ENCODE results near the gene KLF1. TPM values are rescaled to one million over a fixed set of nuclear protein-coding genes. Genes with fewer than 3 reads are reported as not detected.
"Not testable (repeated sequence)": the region's sequence is repeated elsewhere in the genome, so short reads cannot be mapped to it uniquely, and the experiment has no call there.

KLF1 gene
- total and polyA plus RNA-seq, 2 of the 8 experiments (the other 6 are each of a cell fraction or from before 2014, with no cell fraction given) = 0.84 to 0.91 TPM

- TF ChIP-seq ATF3 (IDR thresholded peaks at IDR 0.05; ENCODE audit: insufficient read depth, low read depth, low read length) = peak; percentile 46; the same call in 1 of the 2 replicates
- peak; percentile 3; the same call in 1 of the 2 replicates for TF ChIP-seq TEAD4 (IDR thresholded peaks at IDR 0.05; ENCODE audit: low read depth, low read length)
- peak; percentile 31; the same call in 1 of the 2 replicates for TF ChIP-seq GABPA (IDR thresholded peaks at IDR 0.05; ENCODE audit: borderline replicate concordance, insufficient read depth, low read length)
- TF ChIP-seq EGR1 (IDR thresholded peaks at IDR 0.05; ENCODE audit: borderline replicate concordance, low read depth, low read length) = no peak
Observed at GRCh38 chr19:12847159-12848139, 39.6 kb downstream of the KLF1 start (continued).

DNA sequence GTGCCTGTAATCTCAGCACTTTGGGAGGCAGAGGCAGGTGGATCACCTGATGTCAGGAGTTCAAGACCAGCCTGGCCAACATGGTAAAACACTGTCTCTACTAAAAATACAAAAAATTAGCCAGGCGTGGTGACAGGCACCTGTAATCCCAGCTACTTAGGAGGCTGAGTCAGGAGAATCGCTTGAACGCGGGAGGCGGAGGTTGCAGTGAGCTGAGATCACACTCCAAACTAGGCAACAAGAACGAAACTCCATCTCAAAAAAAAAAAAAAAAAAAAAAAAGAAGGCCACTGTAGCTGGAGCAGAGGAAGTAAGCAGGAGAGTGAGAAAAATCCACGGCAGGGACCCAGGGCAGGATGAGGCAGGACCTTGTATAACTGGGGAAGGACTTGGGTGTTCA lies 40.4 kb downstream of the KLF1 start:
- not testable (repeated sequence) for H3K4me3 ChIP-seq (ENCODE audit: extremely low read depth in 1 of 4, insufficient read depth in 2 of 4, low read depth in 3 of 4, low read length in 4 of 4); H3K36me3 ChIP-seq (ENCODE audit: control insufficient read depth in 2 of 4, insufficient read depth in 4 of 4, low read length in 3 of 4); H3K18ac ChIP-seq (ENCODE audit: extremely low read depth, low read length); H3K79me2 ChIP-seq (ENCODE audit: control insufficient read depth in 1 of 2, insufficient read depth in 2 of 2, low read length in 2 of 2); H2AK5ac ChIP-seq (ENCODE audit: low read depth, low read length); H3K9ac ChIP-seq (replicated peaks in 1 of 4; ENCODE audit: extremely low read depth in 1 of 4, low read depth in 3 of 4, low read length in 3 of 4); H2BK20ac ChIP-seq (ENCODE audit: low read length); H3K9me3 ChIP-seq (ENCODE audit: insufficient read depth in 2 of 2, low read depth in 1 of 2, low read length in 1 of 2); DNase-seq (ENCODE audit: low read depth in 1 of 2, low spot score in 2 of 2); FAIRE-seq; H2BK12ac ChIP-seq (ENCODE audit: low read depth, low read length); H3K14ac ChIP-seq (ENCODE audit: insufficient read length); H4K8ac ChIP-seq (ENCODE audit: extremely low read depth, insufficient read depth, low read length); H4K5ac ChIP-seq (ENCODE audit: insufficient read length, low read depth, low read length); H3K56ac ChIP-seq (replicated peaks; ENCODE audit: insufficient read length, low read depth, low read length); H3K27ac ChIP-seq (ENCODE audit: low read depth, low read length); H2BK120ac ChIP-seq (replicated peaks; ENCODE audit: low read depth, low read length); H2BK15ac ChIP-seq (ENCODE audit: low read length); H3K23ac ChIP-seq (ENCODE audit: insufficient read length); H2BK5ac ChIP-seq (ENCODE audit: low read depth, low read length); H3K27me3 ChIP-seq (replicated peaks in 1 of 4; ENCODE audit: control insufficient read depth in 3 of 4, extremely low read depth in 1 of 4, insufficient read depth in 3 of 4, low read length in 3 of 4); H3K4ac ChIP-seq (replicated peaks; ENCODE audit: insufficient read length, low read depth, low read length); H4K91ac ChIP-seq (replicated peaks; ENCODE audit: insufficient read length, low read length); H2AFZ ChIP-seq (ENCODE audit: low read length); H3K23me2 ChIP-seq (ENCODE audit: low read depth, low read length)
- ChIA-PET CTCF (ENCODE audit: partially characterized antibody) (interaction anchor here (0.5 to 5.7 kb wide), 32 partner anchors 9 to 372 kb away, joined by 3 to 89 read pairs (median 6); partner anchors contain the start of genes DNASE2, JUNB, KLF1 and PRDX2), POLR2A (ENCODE audit: partially characterized antibody) (interaction anchor here (0.9 to 2.8 kb wide), 13 partner anchors 16 to 123 kb away, joined by 3 to 17 read pairs (median 6); partner anchors contain the start of genes GCDH, JUNB, RNASEH2A and TNPO2)
- Histone ChIP-seq H3K4me1 (replicated peaks in 1 of 4; ENCODE audit: control insufficient read depth in 3 of 4, insufficient read depth in 4 of 4, low read length in 3 of 4) (peaks cover 0 to 14% (median 3%) of the 10 kb centered on the region in 4 experiments; a peak in 5 of 7 replicates), H3K79me1 (ENCODE audit: low read depth, low read length) (peaks cover 10% of the 10 kb centered on the region), H3K4me2 (ENCODE audit: insufficient read depth in 1 of 2, low read depth in 2 of 2, low read length in 2 of 2) (peak overlapping the region in 1 of 2 experiments; percentile 2; a peak in 1 of 4 replicates), H4K20me1 (replicated peaks in 1 of 2; ENCODE audit: control insufficient read depth in 1 of 2, insufficient read depth in 2 of 2, low read length in 2 of 2) (peaks cover 8 to 12% of the 10 kb centered on the region in 2 experiments)
- WGBS, 2 experiments (ENCODE audit: extremely low coverage in 1 of 2, insufficient coverage in 1 of 2, insufficient read length in 1 of 2, insufficient replicate concordance in 2 of 2, low coverage in 1 of 2, low lambda C conversion rate in 2 of 2, missing lambda C conversion rate in 1 of 2) = 96% methylated on average over 5 of the region's 7 CpGs; no CpG with 5 or more reads in 1 of the 2 experiments

All from H1 (cell line).